Activated CD4-positive, alpha-beta T cell treated with anti-CD3 and anti-CD28 coated beads, Interleukin-2, Interleukin-6, amounts not matched to agents 100 ng/mL and 50 ng/mL, durations not matched to agents 16 hours and 8 hours (primary cell): ENCODE results near the gene ATP9A.

Experiments
- DNase-seq: peaks from one replicate; pipeline ENCODE4 v3.0.0-alpha.2; 2020

The ATP9A gene

DNA sequence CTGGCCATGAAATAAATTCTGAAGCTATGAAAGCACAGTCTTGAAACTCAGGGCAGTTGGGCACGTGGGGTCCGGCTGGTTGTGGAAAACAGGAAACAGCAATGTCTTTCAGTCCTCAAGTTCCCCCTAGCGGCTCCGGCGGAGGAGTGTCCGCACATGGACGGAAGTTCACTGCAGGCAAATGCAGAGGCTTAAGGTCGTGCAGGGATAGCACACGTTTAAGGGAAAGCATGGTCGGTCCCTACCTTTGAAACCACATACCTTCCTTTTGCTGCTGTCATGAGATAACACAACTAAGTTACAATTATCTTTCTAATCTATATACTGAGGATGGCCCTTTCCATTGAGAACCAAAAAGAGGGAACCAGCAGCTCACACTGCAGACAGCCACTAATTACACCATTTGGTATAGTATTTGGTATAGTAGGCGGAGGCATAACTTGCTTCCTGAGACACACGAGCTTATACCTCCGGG is 173.1 kb downstream of the ATP9A start:
- peak; percentile 92 for DNase-seq

DNA sequence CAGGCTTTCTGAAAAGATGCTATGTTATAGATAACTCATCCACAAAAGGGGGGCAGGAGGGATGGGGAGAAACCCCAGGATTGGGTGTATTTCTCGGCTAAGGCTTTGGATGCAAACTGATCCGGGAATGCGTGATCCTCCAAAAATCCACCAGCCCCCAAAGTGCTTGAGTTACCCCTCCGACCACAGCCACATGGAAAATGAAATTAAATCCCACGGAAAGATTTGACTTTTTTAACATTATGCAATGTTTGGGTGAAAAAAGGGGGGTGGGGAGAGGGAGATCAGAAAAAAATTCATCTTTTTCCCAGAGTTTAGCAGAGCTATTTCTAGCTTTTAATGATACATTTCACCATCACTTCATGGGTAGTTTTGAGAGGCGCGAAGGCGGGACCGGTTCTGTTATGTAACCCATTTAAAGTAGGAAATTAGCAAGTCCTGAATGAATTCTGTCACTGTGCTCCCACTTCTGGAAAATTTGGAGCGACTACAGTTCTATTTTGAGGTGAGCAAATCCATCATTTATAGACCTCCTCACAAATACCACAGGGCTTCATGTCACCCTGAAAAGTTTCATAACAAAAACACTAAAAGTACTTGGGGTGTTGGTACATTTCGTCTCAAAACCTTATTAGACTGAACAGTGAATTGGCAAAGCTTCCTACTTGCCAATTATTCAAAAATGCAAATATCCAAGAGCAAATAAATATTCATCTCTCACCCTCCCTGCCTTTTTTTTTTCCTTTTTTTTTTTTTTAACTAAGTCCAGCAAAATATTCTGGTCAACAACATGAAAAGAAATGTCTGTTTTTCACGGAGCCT is 173.7 kb downstream of the ATP9A start:
- DNase-seq = no peak

DNA sequence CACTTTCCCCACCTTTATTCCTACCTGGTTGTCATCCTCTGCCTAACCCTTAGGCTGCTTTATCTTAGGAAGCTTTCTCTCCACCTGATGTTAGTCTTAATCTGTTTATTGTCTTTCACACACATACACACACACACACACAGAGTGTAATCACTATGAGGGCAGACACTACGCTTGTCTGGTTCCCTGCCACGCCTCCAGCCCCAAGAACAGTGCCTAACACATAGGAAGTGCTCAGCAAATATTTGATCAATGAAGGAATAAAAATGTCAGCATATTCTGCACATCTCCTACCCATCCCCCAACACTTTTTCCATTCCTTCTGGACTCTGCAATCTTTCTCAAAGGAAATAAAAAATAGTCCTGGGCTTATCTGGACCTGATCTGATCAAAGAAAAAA is 174.6 kb downstream of the ATP9A start:
- DNase-seq = no peak

DNA sequence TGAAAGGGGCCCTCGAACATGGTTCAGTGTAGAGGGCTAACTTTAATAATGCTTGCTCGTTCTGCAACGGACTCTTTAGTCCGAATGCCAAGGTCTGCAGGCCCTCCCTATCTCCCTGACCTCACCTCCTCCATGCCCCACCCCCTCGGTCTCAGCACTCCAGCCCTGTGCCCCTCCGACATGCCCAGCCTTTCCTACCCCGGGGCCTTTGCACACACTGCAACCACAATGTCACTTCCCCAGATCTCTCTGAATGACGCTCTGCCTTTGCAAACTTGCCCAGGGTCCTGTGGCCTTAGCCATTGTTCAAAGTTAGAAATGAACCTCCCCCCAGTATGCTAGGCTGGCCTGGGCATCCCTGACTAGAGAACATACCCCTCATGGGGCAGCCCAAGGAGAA is 175.6 kb downstream of the ATP9A start:
- DNase-seq = no peak

DNA sequence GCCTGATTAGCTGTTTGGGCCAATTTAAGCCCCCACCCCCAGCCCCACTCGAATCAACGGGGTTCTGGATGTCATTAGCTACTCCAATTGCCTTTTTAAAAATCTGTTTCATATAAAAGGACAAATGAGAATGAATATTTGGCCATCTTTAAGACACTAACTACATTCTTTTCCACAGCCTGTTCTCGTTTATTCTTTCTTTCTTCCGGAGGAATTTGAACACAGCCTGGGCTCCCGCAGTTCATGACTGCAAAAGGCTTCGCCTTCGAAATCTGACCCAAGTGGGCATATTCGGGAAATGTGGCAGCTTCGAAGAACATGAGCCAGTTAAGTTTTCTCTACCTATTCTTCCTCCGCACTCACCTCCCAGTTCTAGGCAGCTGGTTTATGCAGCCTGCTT is 176.3 kb downstream of the ATP9A start:
- DNase-seq = no peak

DNA sequence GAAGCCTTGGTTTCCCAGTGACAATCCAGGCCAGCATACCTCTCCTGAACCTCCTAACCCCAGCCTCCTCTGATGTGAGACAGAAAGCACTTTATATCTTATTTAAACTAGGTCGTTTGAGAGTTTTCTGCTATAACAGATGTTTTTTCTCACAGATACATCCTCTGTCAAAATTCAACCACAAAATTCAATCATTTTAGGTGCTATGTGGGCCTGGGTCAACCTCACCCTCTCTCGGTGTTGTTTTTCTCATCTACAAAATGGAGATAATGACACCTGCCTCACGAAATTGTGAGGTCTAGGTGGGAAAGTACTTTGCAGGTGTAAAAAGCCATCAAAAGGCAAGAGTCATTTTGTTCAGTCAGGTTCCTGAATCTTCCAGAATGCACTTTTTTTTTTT is 179.4 kb downstream of the ATP9A start:
- no peak for DNase-seq

DNA sequence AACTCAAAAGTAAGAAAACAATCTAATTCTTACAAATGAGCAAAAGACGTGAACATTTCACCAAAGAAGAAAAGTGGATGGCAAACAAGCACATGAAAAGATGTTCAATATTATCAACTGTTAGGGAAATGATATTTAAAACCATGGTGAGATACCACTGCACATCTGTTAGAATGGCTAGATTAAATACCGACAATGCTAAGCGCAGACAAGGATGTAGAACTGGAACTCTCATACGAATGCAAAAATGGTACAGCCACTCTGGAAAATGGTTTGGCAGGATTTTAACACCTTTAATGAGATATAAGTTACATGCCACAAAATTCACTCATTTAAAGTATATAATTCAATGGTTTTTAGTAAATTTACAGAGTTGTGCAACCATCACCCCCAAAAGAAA is 181.0 kb downstream of the ATP9A start:
- DNase-seq = no peak

DNA sequence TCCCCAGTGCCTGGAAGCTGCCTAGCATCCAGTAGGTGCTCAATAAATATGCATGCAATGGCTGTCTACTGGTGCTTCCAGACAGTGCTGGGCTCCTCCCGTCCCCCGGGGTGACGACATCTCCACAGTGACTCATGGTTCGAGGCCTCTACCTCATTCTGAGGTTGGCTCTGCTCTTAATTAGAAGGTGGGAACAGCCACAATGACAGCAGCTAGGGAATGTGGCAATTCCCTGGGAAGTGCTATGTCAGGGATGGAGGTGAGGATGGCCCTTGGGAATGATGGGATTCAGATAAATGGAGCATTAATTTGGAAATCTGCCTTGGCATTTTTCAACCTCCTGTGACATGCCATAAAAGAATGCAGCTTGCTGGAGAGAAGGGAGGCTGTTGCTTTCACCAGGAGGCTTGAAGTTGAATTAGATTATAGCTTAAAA is 182.2 kb downstream of the ATP9A start:
- DNase-seq = no peak

DNA sequence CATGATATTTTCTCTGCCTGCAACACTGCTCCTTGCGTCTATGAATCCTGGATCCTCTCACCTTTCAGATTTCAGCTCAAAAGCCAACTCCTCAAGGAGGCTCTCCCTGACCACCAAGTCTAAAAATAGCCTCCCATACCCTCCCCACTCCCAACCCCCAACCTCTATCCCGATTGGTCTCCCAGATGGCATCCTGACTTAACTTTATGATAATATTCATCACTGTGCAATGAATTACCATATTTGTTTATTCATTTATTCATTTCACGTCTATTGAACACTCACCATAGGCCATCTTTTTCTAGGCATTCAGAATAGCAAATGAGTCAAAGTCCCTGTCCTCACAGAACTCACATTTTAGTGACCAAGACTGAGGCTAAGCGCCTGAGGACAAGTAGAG is 183.0 kb downstream of the ATP9A start:
- DNase-seq = no peak

DNA sequence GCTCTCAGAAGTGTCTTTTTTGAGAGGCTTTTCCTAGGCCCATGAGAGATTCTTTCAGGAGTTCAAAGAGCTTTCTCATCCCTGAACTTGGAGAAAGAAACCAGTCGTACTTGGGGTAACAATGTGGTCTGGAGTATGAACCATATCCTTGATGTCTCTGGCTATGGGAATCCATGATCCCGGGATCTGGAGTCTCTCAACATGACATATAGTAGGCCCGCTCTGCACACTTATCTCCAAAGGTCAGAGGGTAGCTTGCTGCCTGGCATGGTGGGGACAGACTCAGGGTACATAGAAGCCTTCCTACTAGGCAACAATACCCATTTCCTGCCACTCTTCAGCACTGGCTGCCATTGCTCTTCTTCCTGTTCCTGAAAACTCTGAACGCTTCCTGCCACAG is 183.5 kb downstream of the ATP9A start:
- DNase-seq = no peak

DNA sequence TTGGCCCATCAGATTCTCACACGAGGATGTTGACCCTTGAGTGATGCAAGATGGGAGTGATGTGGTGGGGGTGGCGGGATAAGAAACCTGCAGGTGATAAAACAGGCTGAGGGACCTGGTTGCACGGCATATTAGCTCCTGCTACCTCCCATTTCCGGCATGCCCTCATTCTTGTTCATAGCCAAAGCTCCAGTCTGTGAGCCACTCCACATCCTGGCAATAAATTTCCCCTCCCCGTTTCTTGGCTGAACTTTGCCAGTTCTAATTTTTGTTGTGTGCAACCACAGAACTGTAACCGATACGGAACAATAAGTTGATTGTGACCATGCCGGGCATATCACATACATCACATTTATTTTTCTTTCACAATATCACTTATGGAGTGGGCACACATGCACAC is 184.1 kb downstream of the ATP9A start:
- no peak for DNase-seq

DNA sequence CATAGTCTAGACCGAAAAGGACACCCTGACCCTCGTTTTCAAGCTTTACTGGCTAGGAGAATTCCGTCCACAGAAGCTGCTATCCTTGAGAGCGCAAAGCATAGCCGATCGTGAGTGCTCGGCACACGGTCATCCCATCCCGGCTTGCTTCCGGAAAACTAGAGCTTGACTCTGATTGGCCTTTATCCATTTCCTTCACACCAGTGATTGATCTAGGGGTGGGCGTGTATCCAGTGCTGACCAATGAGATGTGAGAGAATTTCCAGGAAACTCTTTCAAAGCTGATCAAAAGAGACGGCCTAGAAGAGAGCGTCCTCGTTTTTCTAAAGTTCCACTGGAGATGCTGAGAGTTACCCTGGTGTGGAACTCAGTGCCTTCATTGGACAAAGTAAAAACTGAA is 184.7 kb downstream of the ATP9A start:
- no peak for DNase-seq

DNA sequence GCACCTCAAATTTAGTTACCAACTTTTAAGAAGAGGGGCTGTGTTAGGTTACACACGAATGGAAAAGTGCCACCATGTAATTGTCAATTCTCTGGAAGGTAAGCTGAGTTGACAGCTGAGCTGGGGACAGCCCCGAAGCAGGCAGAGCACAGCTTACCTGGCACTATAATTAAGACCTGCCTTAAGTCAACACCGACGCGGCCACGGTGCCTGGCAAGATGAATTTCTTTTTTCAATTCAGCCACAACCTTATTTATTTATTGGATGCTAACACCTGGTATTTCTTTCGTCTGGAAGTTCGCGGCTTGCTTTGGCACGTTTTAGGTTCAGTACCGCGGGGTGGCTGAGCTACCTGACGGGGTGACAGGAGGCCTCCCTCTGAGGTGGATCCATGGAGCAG is 185.1 kb downstream of the ATP9A start:
- DNase-seq = no peak

DNA sequence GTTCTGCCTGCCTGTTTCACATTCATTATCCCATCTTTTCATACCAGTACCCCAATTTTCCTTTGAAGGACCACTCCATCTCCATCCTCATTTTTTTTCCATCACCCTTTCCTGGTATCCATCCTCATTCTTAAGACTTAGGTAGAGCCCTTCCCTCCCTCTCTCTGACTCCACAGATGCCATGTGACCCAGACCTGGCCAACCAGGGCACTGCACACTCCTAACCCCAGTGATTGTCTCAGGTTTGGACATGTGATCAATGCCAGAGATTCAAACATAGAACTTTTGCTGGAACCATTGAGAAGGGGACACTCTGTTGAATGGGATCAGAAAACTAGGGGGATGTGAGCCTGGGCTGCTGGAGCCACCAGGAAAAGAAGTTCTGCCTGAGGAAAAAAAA is 186.6 kb downstream of the ATP9A start:
- DNase-seq = no peak

DNA sequence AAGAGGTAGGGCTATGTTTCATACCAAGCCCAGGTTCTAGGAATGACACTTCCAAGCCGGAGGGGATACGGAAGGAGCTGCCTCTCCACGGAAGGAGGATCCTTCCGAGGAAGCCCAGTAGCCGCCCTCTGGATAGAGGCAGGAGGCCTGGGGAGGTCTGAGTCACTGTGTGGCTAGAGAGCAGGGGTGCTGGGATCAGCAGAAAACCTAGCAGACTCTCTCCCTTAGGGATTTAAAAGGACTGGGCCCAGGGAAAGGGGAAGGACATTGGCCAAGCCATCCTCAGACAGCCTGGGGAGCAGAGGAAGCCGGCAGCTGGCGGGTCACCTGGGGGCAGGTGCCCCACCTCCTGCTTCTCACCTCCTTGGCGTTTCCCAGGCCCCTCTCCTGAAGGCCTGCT is 189.1 kb downstream of the ATP9A start:
- no peak for DNase-seq

DNA sequence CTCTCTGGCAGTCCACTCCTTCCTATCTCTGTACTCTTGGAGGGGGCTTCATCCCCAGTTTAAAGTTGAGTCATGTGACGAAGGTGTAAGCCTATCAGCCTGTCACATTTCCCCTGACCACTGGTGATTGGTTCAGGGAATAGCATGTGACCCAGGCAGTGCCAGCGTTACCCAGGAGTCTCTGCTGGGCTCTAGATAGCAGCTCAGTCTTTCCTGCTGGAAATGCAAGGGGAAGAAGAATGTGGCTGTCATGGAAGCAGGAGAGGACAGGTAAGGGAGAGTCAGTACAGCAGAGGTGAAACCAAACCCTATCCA is 190.1 kb downstream of the ATP9A start:
- DNase-seq = no peak

DNA sequence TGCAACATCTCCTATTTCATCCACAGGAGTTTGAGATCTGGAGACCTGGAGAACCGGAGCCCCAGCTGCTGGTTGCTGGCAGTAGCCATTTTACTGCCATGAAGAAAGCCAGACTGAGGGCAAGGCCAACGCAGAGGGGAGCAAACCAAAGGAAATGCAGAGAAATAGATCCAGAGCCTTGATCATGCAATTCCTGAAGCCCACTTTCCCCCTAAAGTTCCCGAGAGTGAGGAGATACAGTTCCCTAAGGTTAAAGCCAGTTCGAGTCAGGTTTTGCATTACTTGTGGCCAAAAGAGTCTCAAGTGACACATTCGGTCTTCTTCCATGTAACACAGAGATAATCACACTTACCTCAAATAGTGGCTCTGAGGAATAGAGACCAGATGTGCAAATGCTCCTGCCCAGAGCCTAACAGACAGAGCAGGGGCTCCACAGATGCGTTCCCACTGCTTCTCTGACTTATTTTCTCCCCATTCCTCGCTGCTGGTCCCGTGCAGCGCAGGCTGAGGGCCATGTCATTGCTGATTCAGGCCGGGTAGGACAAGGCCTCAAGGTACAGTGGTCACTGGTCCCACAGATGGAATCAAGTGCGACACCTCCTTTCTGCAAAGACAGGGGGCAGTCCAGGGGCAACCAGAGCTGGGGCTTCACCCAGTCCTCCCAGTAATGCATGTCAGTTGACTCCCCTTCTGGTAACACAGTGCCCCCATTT is 190.6 kb downstream of the ATP9A start:
- DNase-seq = no peak

DNA sequence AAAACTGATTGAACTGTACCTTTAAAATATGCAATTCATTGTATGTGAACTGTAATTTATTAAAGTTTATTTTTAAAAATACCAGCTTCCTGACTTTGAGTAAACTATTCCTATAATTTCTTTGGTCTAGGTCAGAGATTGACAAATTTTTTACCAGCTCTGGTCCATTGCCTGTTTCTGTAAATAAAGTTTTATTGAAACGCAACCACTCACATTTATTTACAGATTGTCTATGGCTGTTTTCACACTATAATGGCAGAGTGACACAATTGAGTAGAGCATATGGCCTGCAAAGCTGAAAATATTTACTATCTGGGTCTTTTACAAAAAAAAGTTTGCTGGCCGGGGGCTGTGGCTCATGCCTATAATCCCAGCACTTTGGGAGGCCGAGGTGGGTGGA is 192.7 kb downstream of the ATP9A start:
- DNase-seq = no peak

DNA sequence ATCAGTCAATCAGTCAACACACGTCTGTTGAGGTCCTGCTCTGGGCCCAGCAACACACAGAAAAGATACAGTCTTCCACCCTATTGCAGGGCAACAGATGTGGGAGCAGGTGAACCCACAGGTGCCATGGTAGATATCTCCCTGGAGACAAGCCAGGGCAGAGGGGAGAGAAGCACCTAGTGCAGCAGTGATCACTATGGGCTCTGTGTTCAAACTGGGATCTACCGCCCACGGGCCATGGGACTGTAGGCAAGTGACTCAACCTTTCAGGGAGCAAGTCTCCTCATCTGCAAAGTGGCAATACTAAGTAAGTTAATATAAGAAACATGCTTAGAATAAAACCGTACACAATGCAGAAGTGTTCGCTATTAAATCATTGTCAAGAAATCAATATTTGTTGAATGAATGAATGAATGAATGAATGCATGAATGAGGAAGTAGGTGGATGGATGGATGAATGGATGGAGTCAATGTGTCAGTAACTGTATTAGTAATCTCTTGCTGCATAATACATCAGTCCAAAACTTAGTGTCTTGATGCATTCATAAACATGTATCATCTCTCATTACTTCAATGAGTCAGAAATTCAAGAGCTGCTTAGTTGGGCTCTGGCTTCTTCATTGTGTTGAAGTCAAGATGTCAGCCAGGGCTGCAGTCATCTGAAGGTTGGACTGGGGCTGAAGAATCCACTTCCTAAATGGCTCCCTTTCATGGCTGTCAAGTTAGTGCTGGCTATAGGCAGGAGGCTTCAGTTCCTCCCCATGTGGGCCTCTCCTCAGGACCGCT is 193.7 kb downstream of the ATP9A start:
- no peak for DNase-seq

DNA sequence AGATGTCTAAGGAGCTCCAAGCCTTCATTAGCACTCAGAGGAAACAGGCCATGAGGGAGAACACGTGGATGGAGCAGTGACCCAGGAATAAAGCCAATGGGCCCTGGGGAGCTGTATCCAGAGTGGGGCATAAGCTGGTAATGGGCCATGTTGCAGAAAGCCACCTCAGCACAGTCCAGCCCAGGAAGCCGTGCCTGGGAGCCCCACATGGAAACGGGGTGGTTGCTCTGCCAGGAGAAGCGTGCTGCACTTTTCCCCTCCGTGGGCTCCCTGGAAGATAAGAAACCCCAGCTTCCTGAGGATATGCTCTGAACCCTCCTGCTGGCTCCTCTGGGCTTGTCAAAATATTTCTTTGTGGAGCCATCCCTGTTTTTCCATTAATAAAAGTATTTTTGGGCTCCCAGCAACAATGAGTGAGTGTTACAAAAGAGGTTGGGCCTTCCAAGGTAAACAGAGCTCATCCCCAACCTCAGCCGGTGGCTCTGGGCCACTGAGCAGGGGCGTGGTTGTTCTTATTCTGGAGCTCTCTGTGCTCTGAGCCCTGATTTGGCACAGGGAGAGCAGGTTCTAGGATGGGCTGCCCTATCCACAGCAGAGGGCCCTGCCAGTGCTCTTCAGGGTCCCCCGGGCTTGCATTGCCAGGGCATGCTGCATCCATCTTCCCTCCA is 194.5 kb downstream of the ATP9A start:
- no peak for DNase-seq

DNA sequence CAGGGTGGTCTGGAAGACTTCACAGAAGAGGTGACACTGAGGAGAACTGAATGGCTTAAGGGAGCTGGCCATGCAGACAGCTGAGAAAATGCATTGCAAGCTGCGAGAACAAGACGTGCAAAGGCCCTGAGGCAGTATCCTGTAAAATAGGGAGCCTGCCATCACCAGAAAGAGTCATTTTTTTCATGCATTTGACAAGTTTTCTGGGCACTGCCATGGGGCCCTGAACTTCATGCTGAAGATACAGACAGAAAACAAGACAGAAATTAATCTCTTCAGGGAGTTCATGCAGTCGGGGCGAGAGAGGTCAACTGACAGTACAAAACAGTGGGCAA is 196.8 kb downstream of the ATP9A start:
- DNase-seq = no peak

DNA sequence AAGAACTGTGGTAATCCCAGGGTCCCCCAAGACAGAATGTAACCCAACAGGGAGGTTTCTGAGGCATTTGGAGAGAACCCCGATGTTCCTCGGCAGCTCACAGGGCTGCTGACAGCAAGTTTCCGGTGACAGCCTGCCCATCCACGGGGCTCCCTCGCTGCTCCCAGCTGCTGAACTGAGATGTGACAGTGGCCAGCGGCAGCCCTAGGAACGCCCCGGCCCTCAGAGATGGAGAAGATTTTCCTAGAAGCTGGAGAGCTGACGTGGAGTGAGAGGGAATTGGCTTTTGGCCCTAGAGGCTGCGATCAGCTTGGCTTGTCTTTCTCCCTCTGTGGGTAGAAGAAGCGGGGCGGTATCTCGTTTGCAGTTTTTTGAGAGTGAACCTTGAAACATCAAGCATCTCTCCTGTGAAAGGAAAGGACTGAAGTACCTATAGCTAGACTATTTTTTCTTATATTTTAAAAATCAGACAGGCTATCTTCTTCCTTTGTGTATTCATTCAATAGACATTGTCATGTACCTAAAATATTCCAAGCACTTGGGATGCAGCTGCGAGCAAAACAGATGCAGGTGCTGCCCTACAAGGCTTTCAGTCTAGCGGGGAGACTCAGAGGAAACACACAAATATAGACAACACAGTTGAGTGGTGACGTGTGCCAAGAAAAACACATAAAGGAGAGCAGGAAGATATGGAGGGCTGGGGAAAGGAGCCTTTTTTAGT is 197.3 kb downstream of the ATP9A start:
- DNase-seq = no peak
